PC-9 (cell line): ENCODE results near the gene SLC22A14.

Source experiments
- EZH2 ChIP-seq: fragments of 200-600 bp; sonication (generic); IDR thresholded peaks from 2 replicates; pipeline ENCODE4 v1.8.0; 2017; ENCODE audit warnings: antibody characterized with exemption, low read depth
- TF ChIP-seq, protein P1 (sequence below): fragments of 200-600 bp; sonication (generic); conservative IDR thresholded peaks from 2 replicates; pipeline ENCODE4 v1.6.1; 2017; ENCODE audit warnings: mixed run types, antibody characterized with exemption, mild to moderate bottlenecking, moderate library complexity

DNA sequence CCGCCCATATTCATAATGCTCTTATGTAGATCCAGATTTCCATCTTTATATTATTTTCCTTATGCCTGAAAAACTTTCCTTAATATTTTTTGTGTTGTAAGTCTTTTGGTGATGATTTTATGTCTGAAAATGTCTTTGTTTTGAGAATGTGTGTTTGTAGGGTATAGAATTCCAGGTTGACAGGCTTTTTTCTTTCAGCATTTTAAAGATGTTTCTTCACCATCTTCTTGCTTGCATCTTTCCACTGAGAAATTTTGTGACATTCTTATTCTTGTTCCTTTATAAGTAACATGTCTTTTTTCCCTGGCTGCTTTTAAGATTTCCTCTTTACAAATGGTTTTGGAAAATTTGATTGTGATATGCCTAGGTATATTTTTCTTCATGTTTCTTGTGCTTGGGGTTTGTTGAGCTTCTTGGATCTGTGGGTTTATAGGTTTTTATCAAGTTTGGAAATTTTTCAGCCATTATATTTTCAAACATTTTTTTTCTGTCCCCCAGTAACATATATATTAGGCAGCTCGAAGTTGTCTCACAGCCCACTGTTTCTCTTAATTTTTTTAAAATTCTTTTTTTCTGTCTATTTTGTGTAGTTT lies 43.6 kb upstream of the SLC22A14 start:
- TF ChIP-seq, protein P1, sequence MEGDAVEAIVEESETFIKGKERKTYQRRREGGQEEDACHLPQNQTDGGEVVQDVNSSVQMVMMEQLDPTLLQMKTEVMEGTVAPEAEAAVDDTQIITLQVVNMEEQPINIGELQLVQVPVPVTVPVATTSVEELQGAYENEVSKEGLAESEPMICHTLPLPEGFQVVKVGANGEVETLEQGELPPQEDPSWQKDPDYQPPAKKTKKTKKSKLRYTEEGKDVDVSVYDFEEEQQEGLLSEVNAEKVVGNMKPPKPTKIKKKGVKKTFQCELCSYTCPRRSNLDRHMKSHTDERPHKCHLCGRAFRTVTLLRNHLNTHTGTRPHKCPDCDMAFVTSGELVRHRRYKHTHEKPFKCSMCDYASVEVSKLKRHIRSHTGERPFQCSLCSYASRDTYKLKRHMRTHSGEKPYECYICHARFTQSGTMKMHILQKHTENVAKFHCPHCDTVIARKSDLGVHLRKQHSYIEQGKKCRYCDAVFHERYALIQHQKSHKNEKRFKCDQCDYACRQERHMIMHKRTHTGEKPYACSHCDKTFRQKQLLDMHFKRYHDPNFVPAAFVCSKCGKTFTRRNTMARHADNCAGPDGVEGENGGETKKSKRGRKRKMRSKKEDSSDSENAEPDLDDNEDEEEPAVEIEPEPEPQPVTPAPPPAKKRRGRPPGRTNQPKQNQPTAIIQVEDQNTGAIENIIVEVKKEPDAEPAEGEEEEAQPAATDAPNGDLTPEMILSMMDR = no peak
- no peak for TF ChIP-seq EZH2
